SK-N-SH treated with all-trans-retinoic acid at 6 μM for 48 hours (cell line): ENCODE data around the gene AKAP12.
A peak's percentile ranks its signal among the peaks of the same experiment; 100 is the strongest.

Source experiments
- ATAC-seq: fragments of 200-7000 bp; cut with Tn5 transposase; 3 replicates; pipeline ENCODE4 v1.9.1; 2020; ENCODE audit warnings: mild to moderate bottlenecking, moderate library complexity
- BACH2 ChIP-seq: fragments of 250-450 bp; sonication (Bioruptor Pico); IDR thresholded peaks from 2 replicates; pipeline ENCODE4 v1.9.0; 2021; ENCODE audit warnings: mild to moderate bottlenecking, borderline replicate concordance
- ESRRG ChIP-seq: fragments of 250-450 bp; sonication (Bioruptor Pico); IDR thresholded peaks from 2 replicates; pipeline ENCODE4 v1.6.1; 2021; ENCODE audit warnings: mild to moderate bottlenecking
- GLIS3 ChIP-seq: fragments of 250-450 bp; sonication (Bioruptor Pico); IDR thresholded peaks from 2 replicates; pipeline ENCODE4 v1.5.0; 2020; ENCODE audit warnings: mild to moderate bottlenecking, moderate library complexity
- ISL1 ChIP-seq: fragments of 250-450 bp; sonication (Bioruptor Pico); IDR thresholded peaks from 2 replicates; pipeline ENCODE4 v2.1.2; 2022; ENCODE audit warnings: mild to moderate bottlenecking, moderate library complexity
- PPARA ChIP-seq: fragments of 250-450 bp; sonication (Bioruptor Pico); IDR thresholded peaks from 2 replicates; pipeline ENCODE4 v1.5.0; 2020; ENCODE audit warnings: mild to moderate bottlenecking, borderline replicate concordance
- RARB ChIP-seq: fragments of 250-450 bp; sonication (Bioruptor Pico); IDR thresholded peaks from 2 replicates; pipeline ENCODE4 v1.8.0; 2021; ENCODE audit warnings: mild to moderate bottlenecking, moderate library complexity
- SNAI2 ChIP-seq: fragments of 250-450 bp; sonication (Bioruptor Pico); IDR thresholded peaks from 2 replicates; pipeline ENCODE4 v1.5.0; 2020; ENCODE audit warnings: mild to moderate bottlenecking, moderate library complexity
- TCF4 ChIP-seq: fragments of 250-450 bp; sonication (Bioruptor Pico); IDR thresholded peaks from 2 replicates; pipeline ENCODE4 v1.8.0; 2021; ENCODE audit warnings: mild to moderate bottlenecking, moderate library complexity, borderline replicate concordance
- ZC3H10 ChIP-seq: fragments of 250-450 bp; sonication (Bioruptor Pico); IDR thresholded peaks from 2 replicates; pipeline ENCODE4 v1.5.1; 2021; ENCODE audit warnings: mild to moderate bottlenecking, moderate library complexity
- ZFP3 ChIP-seq: fragments of 250-450 bp; sonication (Bioruptor Pico); IDR thresholded peaks from 2 replicates; pipeline ENCODE4 v1.5.0; 2020; ENCODE audit warnings: mild to moderate bottlenecking, moderate library complexity
- ZFP30 ChIP-seq: fragments of 450-650 bp; formaldehyde crosslinking; IDR thresholded peaks from 2 replicates; pipeline ENCODE4 v1.5.0; 2022; ENCODE audit warnings: mild to moderate bottlenecking, moderate library complexity
- ZNF565 ChIP-seq: fragments of 450-650 bp; formaldehyde crosslinking; conservative IDR thresholded peaks from 2 replicates; pipeline ENCODE4 v1.5.0; 2020; ENCODE audit warnings: low read depth, mild to moderate bottlenecking, moderate library complexity
- ZNF8 ChIP-seq: fragments of 450-650 bp; formaldehyde crosslinking; IDR thresholded peaks from 2 replicates; pipeline ENCODE4 v1.5.0; 2020; ENCODE audit warnings: mild to moderate bottlenecking, moderate library complexity
- TF ChIP-seq, protein P1 (sequence below): fragments of 250-450 bp; sonication (Bioruptor Pico); IDR thresholded peaks from 2 replicates; pipeline ENCODE4 v1.5.1; 2021; ENCODE audit warnings: mild to moderate bottlenecking, moderate library complexity
- TF ChIP-seq, protein P2 (sequence below): fragments of 250-450 bp; sonication (Bioruptor Pico); IDR thresholded peaks from 2 replicates; pipeline ENCODE4 v1.8.0; 2021; ENCODE audit warnings: low read depth, mild to moderate bottlenecking, moderate library complexity, borderline replicate concordance
- TF ChIP-seq, protein P3 (sequence below): fragments of 250-450 bp; sonication (Bioruptor Pico); IDR thresholded peaks from 2 replicates; pipeline ENCODE4 v1.5.1; 2020; ENCODE audit warnings: low read depth, mild to moderate bottlenecking, moderate library complexity
- TF ChIP-seq, protein P4 (sequence below): fragments of 250-450 bp; sonication (Bioruptor Pico); IDR thresholded peaks from 2 replicates; pipeline ENCODE4 v1.5.0; 2020; ENCODE audit warnings: mild to moderate bottlenecking, moderate library complexity

The AKAP12 gene

DNA sequence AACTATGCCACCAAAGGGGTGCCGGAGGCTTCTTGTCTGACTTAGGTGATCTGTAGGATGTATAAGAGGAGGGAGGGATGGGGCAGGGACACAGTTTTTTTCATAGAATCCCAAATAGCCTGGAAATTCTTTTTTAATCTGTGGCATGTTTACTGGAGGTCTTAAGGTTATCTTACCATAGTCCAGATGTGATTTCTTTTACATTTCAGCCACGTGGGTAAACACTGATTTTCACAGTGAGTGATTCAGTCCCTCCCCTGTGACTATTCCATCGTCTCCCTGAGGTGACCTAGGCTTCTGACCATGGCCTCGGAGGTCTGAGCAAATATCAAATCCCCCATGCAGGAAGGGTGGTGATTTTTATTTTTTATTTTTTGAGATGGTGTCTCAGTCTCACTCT lies 67.7 kb downstream of the AKAP12 start:
- no peak for ATAC-seq
- TF ChIP-seq, protein P1, sequence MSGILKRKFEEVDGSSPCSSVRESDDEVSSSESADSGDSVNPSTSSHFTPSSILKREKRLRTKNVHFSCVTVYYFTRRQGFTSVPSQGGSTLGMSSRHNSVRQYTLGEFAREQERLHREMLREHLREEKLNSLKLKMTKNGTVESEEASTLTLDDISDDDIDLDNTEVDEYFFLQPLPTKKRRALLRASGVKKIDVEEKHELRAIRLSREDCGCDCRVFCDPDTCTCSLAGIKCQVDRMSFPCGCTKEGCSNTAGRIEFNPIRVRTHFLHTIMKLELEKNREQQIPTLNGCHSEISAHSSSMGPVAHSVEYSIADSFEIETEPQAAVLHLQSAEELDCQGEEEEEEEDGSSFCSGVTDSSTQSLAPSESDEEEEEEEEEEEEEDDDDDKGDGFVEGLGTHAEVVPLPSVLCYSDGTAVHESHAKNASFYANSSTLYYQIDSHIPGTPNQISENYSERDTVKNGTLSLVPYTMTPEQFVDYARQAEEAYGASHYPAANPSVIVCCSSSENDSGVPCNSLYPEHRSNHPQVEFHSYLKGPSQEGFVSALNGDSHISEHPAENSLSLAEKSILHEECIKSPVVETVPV: no peak
- TF ChIP-seq ISL1 (CRISPR knock-in tag) (no peak), RARB (CRISPR knock-in tag) (no peak), TCF4 (no peak), SNAI2 (CRISPR knock-in tag) (no peak), ZC3H10 (no peak), ZFP30 (CRISPR knock-in tag) (no peak), ESRRG (CRISPR knock-in tag) (no peak)
- TF ChIP-seq, protein P2, sequence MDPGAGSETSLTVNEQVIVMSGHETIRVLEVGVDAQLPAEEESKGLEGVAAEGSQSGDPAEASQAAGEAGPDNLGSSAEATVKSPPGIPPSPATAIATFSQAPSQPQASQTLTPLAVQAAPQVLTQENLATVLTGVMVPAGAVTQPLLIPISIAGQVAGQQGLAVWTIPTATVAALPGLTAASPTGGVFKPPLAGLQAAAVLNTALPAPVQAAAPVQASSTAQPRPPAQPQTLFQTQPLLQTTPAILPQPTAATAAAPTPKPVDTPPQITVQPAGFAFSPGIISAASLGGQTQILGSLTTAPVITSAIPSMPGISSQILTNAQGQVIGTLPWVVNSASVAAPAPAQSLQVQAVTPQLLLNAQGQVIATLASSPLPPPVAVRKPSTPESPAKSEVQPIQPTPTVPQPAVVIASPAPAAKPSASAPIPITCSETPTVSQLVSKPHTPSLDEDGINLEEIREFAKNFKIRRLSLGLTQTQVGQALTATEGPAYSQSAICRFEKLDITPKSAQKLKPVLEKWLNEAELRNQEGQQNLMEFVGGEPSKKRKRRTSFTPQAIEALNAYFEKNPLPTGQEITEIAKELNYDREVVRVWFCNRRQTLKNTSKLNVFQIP: no peak
- TF ChIP-seq, protein P3, sequence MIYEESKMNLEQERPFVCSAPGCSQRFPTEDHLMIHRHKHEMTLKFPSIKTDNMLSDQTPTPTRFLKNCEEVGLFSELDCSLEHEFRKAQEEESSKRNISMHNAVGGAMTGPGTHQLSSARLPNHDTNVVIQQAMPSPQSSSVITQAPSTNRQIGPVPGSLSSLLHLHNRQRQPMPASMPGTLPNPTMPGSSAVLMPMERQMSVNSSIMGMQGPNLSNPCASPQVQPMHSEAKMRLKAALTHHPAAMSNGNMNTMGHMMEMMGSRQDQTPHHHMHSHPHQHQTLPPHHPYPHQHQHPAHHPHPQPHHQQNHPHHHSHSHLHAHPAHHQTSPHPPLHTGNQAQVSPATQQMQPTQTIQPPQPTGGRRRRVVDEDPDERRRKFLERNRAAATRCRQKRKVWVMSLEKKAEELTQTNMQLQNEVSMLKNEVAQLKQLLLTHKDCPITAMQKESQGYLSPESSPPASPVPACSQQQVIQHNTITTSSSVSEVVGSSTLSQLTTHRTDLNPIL (CRISPR knock-in tag): no peak

DNA sequence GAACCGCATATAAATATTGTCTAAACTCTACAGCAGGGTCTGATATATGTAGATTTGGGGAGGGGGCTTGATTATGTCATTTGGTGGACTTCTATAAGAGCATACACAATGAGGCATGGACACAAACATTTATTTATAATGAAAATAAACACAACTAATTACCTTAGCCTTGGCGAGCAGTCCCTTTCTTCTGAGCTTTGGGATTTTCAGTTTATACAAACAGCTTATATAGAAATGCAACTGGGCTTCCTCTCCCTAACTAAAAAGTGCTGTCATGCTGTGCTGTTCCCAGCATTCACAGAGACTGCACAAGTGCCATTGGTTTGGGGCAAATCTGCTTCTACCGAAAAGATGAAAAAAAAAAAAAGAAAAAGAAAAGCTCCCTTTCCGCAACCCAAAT lies 69.9 kb downstream of the AKAP12 start:
- no peak for ATAC-seq
- TF ChIP-seq, protein P4, sequence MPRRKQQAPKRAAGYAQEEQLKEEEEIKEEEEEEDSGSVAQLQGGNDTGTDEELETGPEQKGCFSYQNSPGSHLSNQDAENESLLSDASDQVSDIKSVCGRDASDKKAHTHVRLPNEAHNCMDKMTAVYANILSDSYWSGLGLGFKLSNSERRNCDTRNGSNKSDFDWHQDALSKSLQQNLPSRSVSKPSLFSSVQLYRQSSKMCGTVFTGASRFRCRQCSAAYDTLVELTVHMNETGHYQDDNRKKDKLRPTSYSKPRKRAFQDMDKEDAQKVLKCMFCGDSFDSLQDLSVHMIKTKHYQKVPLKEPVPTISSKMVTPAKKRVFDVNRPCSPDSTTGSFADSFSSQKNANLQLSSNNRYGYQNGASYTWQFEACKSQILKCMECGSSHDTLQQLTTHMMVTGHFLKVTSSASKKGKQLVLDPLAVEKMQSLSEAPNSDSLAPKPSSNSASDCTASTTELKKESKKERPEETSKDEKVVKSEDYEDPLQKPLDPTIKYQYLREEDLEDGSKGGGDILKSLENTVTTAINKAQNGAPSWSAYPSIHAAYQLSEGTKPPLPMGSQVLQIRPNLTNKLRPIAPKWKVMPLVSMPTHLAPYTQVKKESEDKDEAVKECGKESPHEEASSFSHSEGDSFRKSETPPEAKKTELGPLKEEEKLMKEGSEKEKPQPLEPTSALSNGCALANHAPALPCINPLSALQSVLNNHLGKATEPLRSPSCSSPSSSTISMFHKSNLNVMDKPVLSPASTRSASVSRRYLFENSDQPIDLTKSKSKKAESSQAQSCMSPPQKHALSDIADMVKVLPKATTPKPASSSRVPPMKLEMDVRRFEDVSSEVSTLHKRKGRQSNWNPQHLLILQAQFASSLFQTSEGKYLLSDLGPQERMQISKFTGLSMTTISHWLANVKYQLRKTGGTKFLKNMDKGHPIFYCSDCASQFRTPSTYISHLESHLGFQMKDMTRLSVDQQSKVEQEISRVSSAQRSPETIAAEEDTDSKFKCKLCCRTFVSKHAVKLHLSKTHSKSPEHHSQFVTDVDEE (CRISPR knock-in tag): no peak
- TF ChIP-seq ZFP3 (CRISPR knock-in tag): no peak
- no peak for TF ChIP-seq PPARA (CRISPR knock-in tag)
- TF ChIP-seq RARB (CRISPR knock-in tag): no peak

DNA sequence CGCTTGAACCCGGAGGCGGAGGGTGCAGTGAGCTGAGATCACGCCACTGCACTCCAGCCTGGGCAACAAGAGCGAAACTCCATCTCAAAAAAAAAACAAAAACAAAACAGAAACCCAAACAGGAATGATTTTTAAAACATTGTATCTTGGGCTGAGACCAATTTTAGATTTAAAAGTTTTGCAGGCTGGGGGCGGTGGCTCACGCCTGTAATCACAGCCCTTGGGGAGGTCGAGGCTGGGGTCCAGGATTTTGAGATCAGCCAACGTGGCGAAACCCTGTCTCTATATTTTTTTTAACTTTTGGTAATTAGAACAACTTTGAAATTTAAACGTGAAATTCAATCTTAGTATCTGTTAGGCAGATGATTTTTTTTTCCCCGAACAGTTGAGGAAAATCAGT lies 70.5 kb downstream of the AKAP12 start:
- TF ChIP-seq GLIS3 (CRISPR knock-in tag) (no peak), SNAI2 (CRISPR knock-in tag) (no peak), RARB (CRISPR knock-in tag) (no peak)
- TF ChIP-seq, protein P1: no peak

DNA sequence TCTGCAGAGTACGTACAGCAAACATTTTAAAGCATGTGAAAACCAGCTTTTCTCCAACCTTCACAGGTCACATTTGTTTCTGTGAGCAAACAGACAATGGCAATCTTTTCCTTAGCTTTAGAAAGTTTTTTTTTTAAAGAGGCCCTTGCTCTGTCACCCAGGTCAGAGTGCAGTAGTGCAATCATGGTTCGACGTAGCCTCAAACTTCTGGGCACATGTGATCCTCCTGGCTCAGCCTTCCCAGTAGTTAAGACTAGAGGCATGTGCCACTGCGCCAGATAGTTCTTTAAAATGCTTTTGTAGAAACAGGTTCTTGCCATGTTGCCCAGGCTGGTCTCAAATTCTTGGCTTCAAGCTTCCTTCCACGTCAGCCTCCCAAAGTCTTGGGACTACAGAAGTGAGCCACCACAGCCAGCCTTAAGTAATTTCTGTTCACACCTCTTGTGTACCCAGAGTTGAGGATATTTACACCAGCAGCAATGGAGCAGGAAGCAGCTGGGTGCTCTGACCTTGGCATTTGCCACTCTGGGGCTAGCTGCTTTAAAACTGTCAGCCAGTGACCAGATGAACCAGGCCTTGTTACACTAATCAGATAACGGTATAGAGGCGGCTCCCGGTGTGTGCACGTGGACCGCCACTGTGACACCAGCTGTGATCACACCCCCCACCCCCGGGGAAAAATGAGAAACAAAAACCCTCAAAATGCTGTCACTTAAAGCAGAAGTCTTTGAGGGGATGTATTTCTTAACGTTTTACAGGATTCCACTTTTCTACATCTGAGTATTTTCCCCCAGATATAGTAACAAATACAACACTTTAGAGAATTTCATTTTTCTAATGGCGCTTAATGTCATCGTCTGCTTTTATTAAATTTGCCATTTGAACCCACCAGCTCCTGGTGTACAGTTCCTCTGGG lies 71.3 kb downstream of the AKAP12 start:
- no peak for ATAC-seq
- TF ChIP-seq, protein P3 (CRISPR knock-in tag): no peak
- TF ChIP-seq TCF4 (peak; percentile 17; the same call in 1 of the 2 replicates), BACH2 (CRISPR knock-in tag) (no peak), ZNF565 (CRISPR knock-in tag) (no peak), ESRRG (CRISPR knock-in tag) (no peak), RARB (CRISPR knock-in tag) (no peak), ZC3H10 (no peak), ZNF8 (no peak), ISL1 (CRISPR knock-in tag) (no peak)
- TF ChIP-seq, protein P4 (CRISPR knock-in tag): 0 out of 2 replicates have a peak, but pooled peaks have one; percentile 10

More for the DNA sequence above, 70.5 kb downstream of the AKAP12 start:
- ATAC-seq: no peak
